Nephron (organoid): ENCODE data around the gene PRMT7.

Experiments used
- H3K27ac Mint-ChIP-seq, 3 experiments: 2 replicates each; pipeline ENCODE4 v1.8.0; 2020; ENCODE audit warnings: mixed read lengths in 3 of 3, mild to moderate bottlenecking in 2 of 3, moderate library complexity in 1 of 3
- H3K27me3 Mint-ChIP-seq: 2 replicates; pipeline ENCODE4 v1.8.0; 2021; ENCODE audit warnings: low read depth, mild to moderate bottlenecking, moderate library complexity, mixed read lengths
- H3K36me3 Mint-ChIP-seq: 2 replicates; pipeline ENCODE4 v1.8.0; 2020; ENCODE audit warnings: low read depth, mixed read lengths
- H3K4me1 Mint-ChIP-seq: 2 replicates; pipeline ENCODE4 v1.8.0; 2020; ENCODE audit warnings: mixed read lengths
- H3K4me3 Mint-ChIP-seq, 3 experiments: 2 replicates each; pipeline ENCODE4 v1.8.0; 2020; ENCODE audit warnings: mild to moderate bottlenecking in 3 of 3, mixed read lengths in 3 of 3, moderate library complexity in 2 of 3
- H3K9me3 Mint-ChIP-seq: 2 replicates; pipeline ENCODE4 v1.8.0; 2020; ENCODE audit warnings: mixed read lengths
- TF ChIP-seq, protein P1 (sequence below), 3 experiments: fragments of 200-600 bp; sonication (generic); IDR thresholded peaks; one replicate each; pipeline ENCODE4 v1.5.0; 2021; ENCODE audit warnings: antibody characterized with exemption in 3 of 3; ENCODE audit not compliant: unreplicated experiment in 3 of 3

The PRMT7 gene

DNA sequence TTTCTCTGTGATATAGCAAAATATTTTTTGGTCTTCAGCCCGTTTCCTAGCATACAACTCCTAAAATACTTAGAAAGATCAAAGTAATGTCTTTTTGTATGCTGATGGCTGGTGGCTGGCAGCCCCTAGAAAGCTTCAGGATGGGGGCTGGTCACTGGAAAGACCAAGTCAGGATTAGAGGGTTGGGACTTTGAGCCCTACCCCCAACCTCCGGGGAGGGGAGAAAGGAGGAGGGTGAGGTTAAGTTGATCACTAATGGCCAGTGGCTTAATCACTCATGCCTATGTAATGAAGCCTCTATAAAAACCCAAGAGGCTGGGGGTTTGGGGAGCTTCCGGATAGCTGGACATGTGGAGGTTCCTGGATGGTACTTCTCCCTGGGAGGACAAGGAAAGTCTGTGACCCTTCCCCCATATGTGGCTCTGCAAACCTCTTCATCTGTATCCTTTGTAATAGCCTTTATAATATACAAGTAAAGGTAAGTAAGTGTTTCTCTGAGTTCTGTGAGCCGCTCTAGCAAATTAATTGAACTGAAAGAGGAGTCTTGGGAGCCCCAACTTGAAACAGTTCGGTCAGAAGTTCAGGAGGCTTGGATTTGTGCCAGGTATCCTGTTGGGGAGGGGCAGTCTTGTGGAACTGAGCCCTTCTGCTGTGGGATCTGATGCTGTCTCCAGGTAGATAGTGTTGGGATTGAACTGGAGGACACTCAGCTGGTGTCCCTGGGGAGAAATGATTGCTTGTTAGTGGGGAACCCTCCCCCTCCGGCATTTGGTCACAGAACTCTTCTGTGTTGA, 43.0 kb upstream of the PRMT7 start:
- peak overlapping the region; percentile 47 to 71 (median 61) for H3K4me3 Mint-ChIP-seq
- TF ChIP-seq, protein P1, sequence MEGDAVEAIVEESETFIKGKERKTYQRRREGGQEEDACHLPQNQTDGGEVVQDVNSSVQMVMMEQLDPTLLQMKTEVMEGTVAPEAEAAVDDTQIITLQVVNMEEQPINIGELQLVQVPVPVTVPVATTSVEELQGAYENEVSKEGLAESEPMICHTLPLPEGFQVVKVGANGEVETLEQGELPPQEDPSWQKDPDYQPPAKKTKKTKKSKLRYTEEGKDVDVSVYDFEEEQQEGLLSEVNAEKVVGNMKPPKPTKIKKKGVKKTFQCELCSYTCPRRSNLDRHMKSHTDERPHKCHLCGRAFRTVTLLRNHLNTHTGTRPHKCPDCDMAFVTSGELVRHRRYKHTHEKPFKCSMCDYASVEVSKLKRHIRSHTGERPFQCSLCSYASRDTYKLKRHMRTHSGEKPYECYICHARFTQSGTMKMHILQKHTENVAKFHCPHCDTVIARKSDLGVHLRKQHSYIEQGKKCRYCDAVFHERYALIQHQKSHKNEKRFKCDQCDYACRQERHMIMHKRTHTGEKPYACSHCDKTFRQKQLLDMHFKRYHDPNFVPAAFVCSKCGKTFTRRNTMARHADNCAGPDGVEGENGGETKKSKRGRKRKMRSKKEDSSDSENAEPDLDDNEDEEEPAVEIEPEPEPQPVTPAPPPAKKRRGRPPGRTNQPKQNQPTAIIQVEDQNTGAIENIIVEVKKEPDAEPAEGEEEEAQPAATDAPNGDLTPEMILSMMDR (IDR thresholded peaks at IDR 0.05; ENCODE audit: unreplicated experiment in 3 of 3): no peak
- no peaks in the 10 kb centered on the region for H3K36me3 Mint-ChIP-seq
- H3K9me3 Mint-ChIP-seq: no peaks in the 10 kb centered on the region
- peak overlapping the region; percentile 72 to 86 (median 77) for H3K27ac Mint-ChIP-seq
- H3K27me3 Mint-ChIP-seq: peaks cover 11% of the 10 kb centered on the region
- H3K4me1 Mint-ChIP-seq: peaks cover 27% of the 10 kb centered on the region

DNA sequence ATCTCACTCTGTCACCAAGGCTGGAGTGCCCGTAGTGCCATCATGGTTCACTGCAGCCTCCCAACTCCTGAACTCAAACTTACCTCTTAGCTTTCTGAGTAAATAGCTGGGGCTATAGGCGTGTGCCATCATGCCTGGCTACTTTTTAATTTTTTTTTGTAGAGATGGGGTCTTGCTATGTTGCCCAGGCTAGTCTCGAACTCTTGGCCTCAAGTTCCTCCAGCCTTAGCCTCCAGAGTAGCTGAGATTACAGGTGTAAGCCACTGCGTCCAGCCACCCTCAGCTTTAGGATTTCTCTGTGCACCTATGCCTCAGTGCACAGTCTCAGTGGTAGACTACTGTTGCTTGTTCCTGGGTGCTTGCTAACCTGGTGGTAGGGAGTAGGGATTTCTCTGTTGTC, 41.0 kb upstream of the PRMT7 start:
- Mint-ChIP-seq H3K27ac (no peak overlapping the region), H3K4me1 (peaks cover 32% of the 10 kb centered on the region), H3K9me3 (no peaks in the 10 kb centered on the region), H3K27me3 (no peaks in the 10 kb centered on the region), H3K36me3 (peaks cover 5% of the 10 kb centered on the region), H3K4me3 (no peak overlapping the region)
- TF ChIP-seq, protein P1 (IDR thresholded peaks at IDR 0.05; ENCODE audit: unreplicated experiment in 3 of 3): no peak

DNA sequence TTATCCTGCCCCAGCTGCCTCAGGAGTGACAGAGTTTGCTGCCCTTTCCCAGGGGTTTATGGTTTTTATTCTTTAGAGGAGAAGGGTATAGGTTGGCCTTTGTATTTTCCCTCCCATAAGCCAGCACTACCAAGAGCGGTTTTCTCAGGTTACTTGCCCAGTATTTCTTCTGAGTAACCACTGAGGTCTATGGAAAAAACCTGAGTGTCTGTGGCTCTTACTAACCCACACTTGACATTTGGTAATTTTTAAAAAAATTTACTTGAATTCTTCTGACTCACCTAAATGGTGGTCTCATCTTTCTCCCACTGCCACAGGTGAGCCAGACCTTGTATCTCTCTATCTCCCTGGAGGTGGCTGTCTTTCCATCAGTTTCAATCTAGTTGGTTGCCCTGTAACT, 40.5 kb upstream of the PRMT7 start:
- Mint-ChIP-seq H3K9me3 (no peaks in the 10 kb centered on the region), H3K4me1 (peaks cover 28% of the 10 kb centered on the region), H3K36me3 (peaks cover 5% of the 10 kb centered on the region), H3K4me3 (no peak overlapping the region), H3K27me3 (no peaks in the 10 kb centered on the region), H3K27ac (no peak overlapping the region)
- TF ChIP-seq, protein P1 (IDR thresholded peaks at IDR 0.05; ENCODE audit: unreplicated experiment in 3 of 3): no peak

DNA sequence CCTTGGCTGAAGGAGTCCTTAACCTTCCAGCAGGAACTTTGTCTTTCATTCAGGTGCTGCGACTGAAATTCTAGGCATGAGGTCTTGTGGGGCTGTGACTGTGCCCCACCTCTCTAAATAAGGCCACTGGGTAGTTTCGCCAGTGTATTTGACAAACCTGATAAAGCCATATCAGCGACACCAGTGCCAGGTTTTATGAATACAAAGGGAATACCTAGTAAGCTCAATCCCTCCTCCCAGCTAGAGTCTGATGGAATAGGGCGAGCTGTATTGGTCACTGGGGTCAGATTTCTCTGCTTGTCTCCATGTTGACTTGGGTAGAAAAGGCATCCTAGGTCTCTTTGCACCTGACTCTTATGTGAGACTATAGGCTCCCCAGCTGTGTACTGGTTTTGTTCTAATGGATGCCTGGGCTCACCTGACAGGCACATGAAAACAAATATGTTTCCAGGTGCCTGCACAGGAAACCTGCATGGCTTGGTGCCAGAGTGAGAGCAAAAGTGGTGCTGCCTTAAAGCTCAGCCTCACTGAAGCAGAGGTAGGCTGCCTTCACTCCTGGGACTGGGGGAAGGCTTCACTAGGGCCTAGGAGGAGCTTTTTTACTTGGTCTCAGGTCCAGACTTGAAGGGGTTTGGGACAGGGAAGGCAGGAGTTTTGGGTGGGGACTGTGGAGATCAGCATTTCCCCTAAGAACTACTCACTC, 38.2 kb upstream of the PRMT7 start:
- peaks cover 30% of the 10 kb centered on the region for H3K4me1 Mint-ChIP-seq

DNA sequence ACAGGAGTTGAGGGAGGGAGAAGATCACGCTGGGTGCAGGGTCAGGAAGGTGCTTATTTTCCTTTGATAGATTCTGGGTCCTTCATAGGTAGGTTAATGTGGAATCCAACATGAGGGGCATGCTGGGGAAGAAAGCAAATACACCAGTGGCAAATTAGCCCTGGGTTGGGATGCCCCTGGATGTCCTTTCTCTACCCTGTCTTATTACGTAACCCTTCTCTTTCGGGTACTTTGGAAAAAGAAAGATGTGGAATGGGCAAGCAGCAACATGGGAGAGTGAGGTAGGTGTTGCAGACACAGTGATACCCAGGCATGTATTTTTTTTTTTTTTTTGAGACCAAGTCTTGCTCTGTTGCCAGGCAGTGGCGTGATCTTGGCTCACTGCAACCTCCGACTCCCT, 37.4 kb upstream of the PRMT7 start:
- Mint-ChIP-seq H3K4me1 (peaks cover 24% of the 10 kb centered on the region), H3K9me3 (no peaks in the 10 kb centered on the region), H3K36me3 (peaks cover 10% of the 10 kb centered on the region), H3K27ac (no peak overlapping the region), H3K27me3 (no peaks in the 10 kb centered on the region), H3K4me3 (no peak overlapping the region)
- TF ChIP-seq, protein P1 (IDR thresholded peaks at IDR 0.05; ENCODE audit: unreplicated experiment in 3 of 3): no peak

More for the DNA sequence above, 38.2 kb upstream of the PRMT7 start:
- Mint-ChIP-seq H3K27ac (no peak overlapping the region), H3K4me3 (no peak overlapping the region), H3K27me3 (no peaks in the 10 kb centered on the region), H3K9me3 (no peaks in the 10 kb centered on the region), H3K36me3 (peaks cover 10% of the 10 kb centered on the region)
- TF ChIP-seq, protein P1 (IDR thresholded peaks at IDR 0.05; ENCODE audit: unreplicated experiment in 3 of 3): no peak
